Liver (tissue), 3 donors: ENCODE results near the gene MANBA.

Experiments
- ATF3 ChIP-seq: IDR thresholded peaks from 2 replicates; pipeline ENCODE4 v1.6.1; 2016; ENCODE audit warnings: antibody characterized with exemption
- CTCF ChIP-seq: fragments of 150-350 bp; IDR thresholded peaks from 2 replicates; pipeline ENCODE4 v1.5.1; 2017; ENCODE audit warnings: improper control_type of control experiment, low read depth, low read length; ENCODE audit not compliant: missing input control
- GABPA ChIP-seq, 2 donors: IDR thresholded peaks in 1 of 2; conservative IDR thresholded peaks in 1 of 2; 2 replicates each; pipeline ENCODE4 v1.6.1; 2016; ENCODE audit warnings: antibody characterized with exemption in 2 of 2, mild to moderate bottlenecking in 1 of 2, moderate library complexity in 1 of 2
- JUND ChIP-seq, 2 donors: IDR thresholded peaks; 2 replicates each; pipeline ENCODE4 v1.6.1; 2016; ENCODE audit warnings: antibody characterized with exemption in 2 of 2
- TAF1 ChIP-seq: conservative IDR thresholded peaks from 2 replicates; pipeline ENCODE4 v1.6.1; 2016; ENCODE audit warnings: antibody characterized with exemption, mild to moderate bottlenecking
- YY1 ChIP-seq: IDR thresholded peaks from 2 replicates; pipeline ENCODE4 v1.6.1; 2016; ENCODE audit warnings: antibody characterized with exemption, mild to moderate bottlenecking
- ZBTB33 ChIP-seq: IDR thresholded peaks from 2 replicates; pipeline ENCODE4 v1.6.1; 2016; ENCODE audit warnings: antibody characterized with exemption
- TF ChIP-seq, protein P1 (sequence below): IDR thresholded peaks from 2 replicates; pipeline ENCODE4 v1.6.1; 2016; ENCODE audit warnings: antibody characterized with exemption
- donor health status: healthy.
- donor health status: healthy.

DNA sequence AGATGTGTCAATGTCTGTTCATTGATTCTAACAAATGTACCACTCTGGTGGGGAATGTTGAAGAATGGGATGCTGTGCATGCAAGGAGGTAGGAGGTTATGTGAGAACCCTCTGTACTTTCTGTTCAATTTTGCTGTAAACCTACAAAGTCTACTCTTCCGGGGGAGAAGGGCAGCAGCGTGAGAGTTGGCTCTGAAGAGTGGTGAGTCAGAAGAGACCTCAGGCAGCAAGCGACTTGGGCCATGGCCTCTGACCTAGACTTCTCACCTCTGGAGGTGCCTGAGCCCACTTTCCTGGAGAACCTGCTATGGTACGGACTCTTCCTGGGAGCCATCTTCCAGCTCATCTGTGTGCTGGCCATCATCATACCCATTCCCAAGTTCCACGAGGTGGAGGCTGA lies 26.7 kb downstream of the MANBA start:
- TF ChIP-seq CTCF (no peak), ATF3 (no peak), TAF1 (no peak), GABPA (IDR thresholded peaks at IDR 0.05 in 1 of 2, conservative IDR thresholded peaks at IDR 0.05 in 1 of 2) (no peak), ZBTB33 (no peak), JUND (IDR thresholded peaks at IDR 0.05) (no peak), YY1 (no peak)
- TF ChIP-seq, protein P1, sequence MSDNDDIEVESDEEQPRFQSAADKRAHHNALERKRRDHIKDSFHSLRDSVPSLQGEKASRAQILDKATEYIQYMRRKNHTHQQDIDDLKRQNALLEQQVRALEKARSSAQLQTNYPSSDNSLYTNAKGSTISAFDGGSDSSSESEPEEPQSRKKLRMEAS = no peak
